ENCODE measurements around the gene PDCL3.

Gene PDCL3

GRCh38 chr2:100562613-100563406 lies at the start of gene PDCL3:
Gene PDCL3, plus strand, starts transcription at chr2:100562993. Its CDS starts 75 bp downstream, at chr2:100563068.
- Histone ChIP-seq H3K9me3 (ENCODE audit: control insufficient read depth, insufficient read depth, low read length) (no peaks in the 10 kb centered on the region), H3K36me3 (ENCODE audit: insufficient read depth, low read length) (no peaks in the 10 kb centered on the region), H3K4me1 (ENCODE audit: insufficient read depth, low read length) (peaks cover 10% of the 10 kb centered on the region), H3K9ac (ENCODE audit: low read depth, low read length) (peak within 1 kb of the TSS; percentile 100)

- Histone ChIP-seq H3K4me1 (ENCODE audit: insufficient read depth, low read length) (no peaks in the 10 kb centered on the region), H3K9ac (ENCODE audit: low read depth, low read length) (no peak overlapping the region), H3K36me3 (ENCODE audit: insufficient read depth, low read length) (no peaks in the 10 kb centered on the region), H3K9me3 (ENCODE audit: control insufficient read depth, insufficient read depth, low read length) (no peaks in the 10 kb centered on the region)
Measured at GRCh38 chr2:100513650-100514049, 49.1 kb upstream of the PDCL3 start.

- Histone ChIP-seq H3K4me1 (ENCODE audit: insufficient read depth, low read length) (no peaks in the 10 kb centered on the region), H3K36me3 (ENCODE audit: insufficient read depth, low read length) (no peaks in the 10 kb centered on the region), H3K9me3 (ENCODE audit: control insufficient read depth, insufficient read depth, low read length) (no peaks in the 10 kb centered on the region), H3K9ac (ENCODE audit: low read depth, low read length) (no peak overlapping the region)
Measured at GRCh38 chr2:100517556-100517955, 45.2 kb upstream of the PDCL3 start.

- Histone ChIP-seq H3K9ac (ENCODE audit: low read depth, low read length) (no peak overlapping the region), H3K36me3 (ENCODE audit: insufficient read depth, low read length) (no peaks in the 10 kb centered on the region), H3K9me3 (ENCODE audit: control insufficient read depth, insufficient read depth, low read length) (no peaks in the 10 kb centered on the region), H3K4me1 (ENCODE audit: insufficient read depth, low read length) (no peaks in the 10 kb centered on the region)
Measured at GRCh38 chr2:100518801-100519200, 44.0 kb upstream of the PDCL3 start.

- Histone ChIP-seq H3K9me3 (ENCODE audit: control insufficient read depth, insufficient read depth, low read length) (no peaks in the 10 kb centered on the region), H3K4me1 (ENCODE audit: insufficient read depth, low read length) (no peaks in the 10 kb centered on the region), H3K36me3 (ENCODE audit: insufficient read depth, low read length) (no peaks in the 10 kb centered on the region), H3K9ac (ENCODE audit: low read depth, low read length) (no peak overlapping the region)
Measured at GRCh38 chr2:100520224-100520623, 42.6 kb upstream of the PDCL3 start.

- no peaks in the 10 kb centered on the region; the same call in 1 of the 2 replicates for H3K4me1 ChIP-seq (ENCODE audit: insufficient read depth, low read length)
- H3K9me3 ChIP-seq (ENCODE audit: control insufficient read depth, insufficient read depth, low read length): no peaks in the 10 kb centered on the region
- H3K36me3 ChIP-seq (ENCODE audit: insufficient read depth, low read length): no peaks in the 10 kb centered on the region
- no peak overlapping the region for H3K9ac ChIP-seq (ENCODE audit: low read depth, low read length)
Measured at GRCh38 chr2:100522430-100522829, 40.4 kb upstream of the PDCL3 start.

GRCh38 chr2:100524331-100524730 lies 38.5 kb upstream of the PDCL3 start:
- H3K9ac ChIP-seq (ENCODE audit: low read depth, low read length): no peak overlapping the region
- H3K36me3 ChIP-seq (ENCODE audit: insufficient read depth, low read length): no peaks in the 10 kb centered on the region
- no peaks in the 10 kb centered on the region for H3K9me3 ChIP-seq (ENCODE audit: control insufficient read depth, insufficient read depth, low read length)
- H3K4me1 ChIP-seq (ENCODE audit: insufficient read depth, low read length): no peaks in the 10 kb centered on the region; the same call in 1 of the 2 replicates

- Histone ChIP-seq H3K36me3 (ENCODE audit: insufficient read depth, low read length) (no peaks in the 10 kb centered on the region), H3K4me1 (ENCODE audit: insufficient read depth, low read length) (no peaks in the 10 kb centered on the region; the same call in 1 of the 2 replicates), H3K9ac (ENCODE audit: low read depth, low read length) (no peak overlapping the region), H3K9me3 (ENCODE audit: control insufficient read depth, insufficient read depth, low read length) (no peaks in the 10 kb centered on the region)
Measured at GRCh38 chr2:100526868-100527267, 35.9 kb upstream of the PDCL3 start.

- Histone ChIP-seq H3K9me3 (ENCODE audit: control insufficient read depth, insufficient read depth, low read length) (no peaks in the 10 kb centered on the region), H3K4me1 (ENCODE audit: insufficient read depth, low read length) (no peaks in the 10 kb centered on the region; the same call in 1 of the 2 replicates), H3K36me3 (ENCODE audit: insufficient read depth, low read length) (no peaks in the 10 kb centered on the region)
Measured at GRCh38 chr2:100527440-100528015, 35.3 kb upstream of the PDCL3 start.

GRCh38 chr2:100529176-100529575 lies 33.6 kb upstream of the PDCL3 start:
- Histone ChIP-seq H3K9ac (ENCODE audit: low read depth, low read length) (no peak overlapping the region), H3K4me1 (ENCODE audit: insufficient read depth, low read length) (no peaks in the 10 kb centered on the region; the same call in 1 of the 2 replicates), H3K36me3 (ENCODE audit: insufficient read depth, low read length) (no peaks in the 10 kb centered on the region), H3K9me3 (ENCODE audit: control insufficient read depth, insufficient read depth, low read length) (no peaks in the 10 kb centered on the region)

More at GRCh38 chr2:100527440-100528015, 35.3 kb upstream of the PDCL3 start:
- H3K9ac ChIP-seq (ENCODE audit: low read depth, low read length): no peak overlapping the region

GRCh38 chr2:100529900-100530299 lies 32.9 kb upstream of the PDCL3 start:
- Histone ChIP-seq H3K4me1 (ENCODE audit: insufficient read depth, low read length) (no peaks in the 10 kb centered on the region; the same call in 1 of the 2 replicates), H3K9ac (ENCODE audit: low read depth, low read length) (no peak overlapping the region), H3K9me3 (ENCODE audit: control insufficient read depth, insufficient read depth, low read length) (no peaks in the 10 kb centered on the region), H3K36me3 (ENCODE audit: insufficient read depth, low read length) (no peaks in the 10 kb centered on the region)

GRCh38 chr2:100535855-100536254 lies 26.9 kb upstream of the PDCL3 start:
- no peaks in the 10 kb centered on the region for H3K36me3 ChIP-seq (ENCODE audit: insufficient read depth, low read length)
- H3K4me1 ChIP-seq (ENCODE audit: insufficient read depth, low read length): peaks cover 3% of the 10 kb centered on the region; the same call in 1 of the 2 replicates
- no peak overlapping the region for H3K9ac ChIP-seq (ENCODE audit: low read depth, low read length)
- H3K9me3 ChIP-seq (ENCODE audit: control insufficient read depth, insufficient read depth, low read length): no peaks in the 10 kb centered on the region

- Histone ChIP-seq H3K36me3 (ENCODE audit: insufficient read depth, low read length) (no peaks in the 10 kb centered on the region), H3K9me3 (ENCODE audit: control insufficient read depth, insufficient read depth, low read length) (peaks cover 4% of the 10 kb centered on the region; the same call in 1 of the 2 replicates), H3K4me1 (ENCODE audit: insufficient read depth, low read length) (peaks cover 3% of the 10 kb centered on the region; the same call in 1 of the 2 replicates)
Measured at GRCh38 chr2:100537918-100538317, 24.9 kb upstream of the PDCL3 start.

GRCh38 chr2:100539221-100539620 lies 23.6 kb upstream of the PDCL3 start:
- H3K4me1 ChIP-seq (ENCODE audit: insufficient read depth, low read length): peaks cover 3% of the 10 kb centered on the region; the same call in 1 of the 2 replicates
- no peaks in the 10 kb centered on the region for H3K36me3 ChIP-seq (ENCODE audit: insufficient read depth, low read length)
- H3K9me3 ChIP-seq (ENCODE audit: control insufficient read depth, insufficient read depth, low read length): peaks cover 7% of the 10 kb centered on the region
- H3K9ac ChIP-seq (ENCODE audit: low read depth, low read length): no peak overlapping the region

More at GRCh38 chr2:100537918-100538317, 24.9 kb upstream of the PDCL3 start:
- H3K9ac ChIP-seq (ENCODE audit: low read depth, low read length): no peak overlapping the region

GRCh38 chr2:100541404-100541803 lies 21.4 kb upstream of the PDCL3 start:
- peaks cover 3% of the 10 kb centered on the region for H3K4me1 ChIP-seq (ENCODE audit: insufficient read depth, low read length)
- no peak overlapping the region for H3K9ac ChIP-seq (ENCODE audit: low read depth, low read length)
- H3K36me3 ChIP-seq (ENCODE audit: insufficient read depth, low read length): no peaks in the 10 kb centered on the region
- H3K9me3 ChIP-seq (ENCODE audit: control insufficient read depth, insufficient read depth, low read length): peaks cover 9% of the 10 kb centered on the region

Measured in ES-I3 (cell line).